GM23338 (cell line): ENCODE measurements around the gene ZFYVE21. TPM values are rescaled to one million over a fixed set of nuclear protein-coding genes. Genes with fewer than 3 reads are reported as not detected.

Source experiments
- ATAC-seq: fragments of 200-7000 bp; cut with Tn5 transposase; 3 replicates; pipeline ENCODE4 v1.9.1; 2020
- DNase-seq: peaks from one replicate; pipeline ENCODE4 v3.0.0-alpha.2; 2015; ENCODE audit warnings: low spot score
- H2AFZ ChIP-seq: fragments of 200-600 bp; sonication (generic); 2 replicates; pipeline ENCODE4 v1.8.0; 2016; ENCODE audit warnings: antibody characterized with exemption, mild to moderate bottlenecking, moderate library complexity
- H3F3A ChIP-seq: fragments of 200-600 bp; sonication (generic); replicated peaks from 2 replicates; pipeline ENCODE4 v1.8.0; 2017; ENCODE audit warnings: antibody characterized with exemption, mixed run types, low read depth
- H3K27ac ChIP-seq: fragments of 200-600 bp; sonication (generic); 2 replicates; pipeline ENCODE4 v1.6.1; 2016; ENCODE audit warnings: low read depth
- H3K27me3 ChIP-seq: fragments of 200-600 bp; sonication (generic); 2 replicates; pipeline ENCODE4 v1.8.0; 2016; ENCODE audit warnings: mild to moderate bottlenecking, mixed run types, moderate library complexity; ENCODE audit not compliant: insufficient read depth
- H3K36me3 ChIP-seq: fragments of 200-600 bp; sonication (generic); 2 replicates; pipeline ENCODE4 v1.8.0; 2016; ENCODE audit warnings: mild to moderate bottlenecking; ENCODE audit not compliant: insufficient read depth
- H3K4me1 ChIP-seq: fragments of 200-600 bp; sonication (generic); 2 replicates; pipeline ENCODE4 v1.8.0; 2016; ENCODE audit warnings: mild to moderate bottlenecking, moderate library complexity; ENCODE audit not compliant: insufficient read depth
- H3K4me2 ChIP-seq: fragments of 200-600 bp; sonication (generic); 2 replicates; pipeline ENCODE4 v1.7.1; 2017; ENCODE audit warnings: mixed run types
- H3K4me3 ChIP-seq: fragments of 200-600 bp; sonication (generic); 2 replicates; pipeline ENCODE4 v1.6.1; 2016; ENCODE audit warnings: mixed run types
- H3K79me2 ChIP-seq: fragments of 200-600 bp; sonication (generic); replicated peaks from 2 replicates; pipeline ENCODE4 v1.8.0; 2017; ENCODE audit warnings: mild to moderate bottlenecking; ENCODE audit not compliant: insufficient read depth
- H3K9me2 ChIP-seq: fragments of 200-600 bp; sonication (generic); 2 replicates; pipeline ENCODE4 v1.8.0; 2017; ENCODE audit not compliant: insufficient read depth
- H4K20me1 ChIP-seq: fragments of 200-600 bp; sonication (generic); replicated peaks from 2 replicates; pipeline ENCODE4 v1.8.0; 2017; ENCODE audit warnings: mild to moderate bottlenecking; ENCODE audit not compliant: insufficient read depth
- H3K27ac Mint-ChIP-seq: 2 replicates; pipeline ENCODE4 v1.8.0; 2020; ENCODE audit warnings: inconsistent platforms, mild to moderate bottlenecking, moderate library complexity, mixed read lengths
- H3K27me3 Mint-ChIP-seq: 3 replicates; pipeline ENCODE4 v1.8.0; 2022; ENCODE audit warnings: low read depth, mild to moderate bottlenecking, moderate library complexity, mixed read lengths, inconsistent platforms; ENCODE audit not compliant: insufficient read depth, poor library complexity
- H3K36me3 Mint-ChIP-seq: 3 replicates; pipeline ENCODE4 v1.8.0; 2021; ENCODE audit warnings: low read depth, mild to moderate bottlenecking, inconsistent platforms, moderate library complexity, mixed read lengths
- H3K4me1 Mint-ChIP-seq: 3 replicates; pipeline ENCODE4 v1.8.0; 2020; ENCODE audit warnings: mild to moderate bottlenecking, inconsistent platforms, mixed read lengths
- H3K4me3 Mint-ChIP-seq: 3 replicates; pipeline ENCODE4 v1.8.0; 2021; ENCODE audit warnings: moderate library complexity, mild to moderate bottlenecking, inconsistent platforms, mixed read lengths
- H3K9me3 Mint-ChIP-seq: 3 replicates; pipeline ENCODE4 v1.8.0; 2020; ENCODE audit warnings: moderate library complexity, mild to moderate bottlenecking, inconsistent platforms, mixed read lengths
- CREB1 ChIP-seq: fragments of 250-450 bp; sonication (Bioruptor Pico); IDR thresholded peaks from 2 replicates; pipeline ENCODE4 v1.5.0; 2020; ENCODE audit warnings: low read depth, mild to moderate bottlenecking, moderate library complexity
- CTCF ChIP-seq, 2 experiments: fragments of 200-600 bp in 1 of 2; sonication (generic) in 1 of 2; conservative IDR thresholded peaks; 2 replicates each; pipeline versions ENCODE4 v1.5.1 to v1.6.1; 2016 to 2017; ENCODE audit warnings: antibody characterized with exemption in 2 of 2, low read depth in 2 of 2, mild to moderate bottlenecking in 2 of 2, moderate library complexity in 1 of 2
- EZH2 ChIP-seq: fragments of 200-600 bp; sonication (generic); IDR thresholded peaks from one replicate; pipeline ENCODE4 v1.8.0; 2017; ENCODE audit warnings: antibody characterized with exemption, mild to moderate bottlenecking, low read depth; ENCODE audit not compliant: unreplicated experiment
- EZH2phosphoT487 ChIP-seq: fragments of 200-600 bp; sonication (generic); IDR thresholded peaks from one replicate; pipeline ENCODE4 v1.8.1; 2018; ENCODE audit warnings: antibody characterized with exemption; ENCODE audit not compliant: unreplicated experiment
- JUNB ChIP-seq: IDR thresholded peaks from one replicate; pipeline ENCODE4 v1.6.1; 2016; ENCODE audit warnings: antibody characterized with exemption; ENCODE audit not compliant: unreplicated experiment
- POLR2AphosphoS5 ChIP-seq: IDR thresholded peaks from 2 replicates; pipeline ENCODE4 v1.6.1; 2016; ENCODE audit warnings: antibody characterized with exemption, low read depth
- STAT1 ChIP-seq: IDR thresholded peaks from one replicate; pipeline ENCODE4 v1.6.1; 2016; ENCODE audit warnings: antibody characterized with exemption; ENCODE audit not compliant: unreplicated experiment
- ZNF114 ChIP-seq: fragments of 250-450 bp; sonication (Bioruptor Pico); IDR thresholded peaks from 2 replicates; pipeline ENCODE4 v1.5.0; 2020; ENCODE audit warnings: mild to moderate bottlenecking, moderate library complexity
- ZNF331 ChIP-seq: fragments of 250-450 bp; sonication (Bioruptor Pico); IDR thresholded peaks from 2 replicates; pipeline ENCODE4 v1.5.0; 2020; ENCODE audit warnings: low read depth, mild to moderate bottlenecking, moderate library complexity
- ZNF462 ChIP-seq: fragments of 250-450 bp; sonication (Bioruptor Pico); IDR thresholded peaks from 2 replicates; pipeline ENCODE4 v1.5.0; 2020; ENCODE audit warnings: mild to moderate bottlenecking, moderate library complexity
- polyA plus RNA-seq: library from polyadenylated mRNA; unstranded; fragments of >200 nt; fragmentation: Nextera tagmentation; extraction: Ambion mirVana; gene quantifications from 2 replicates; pipeline ENCODE4 v1.2.1, GENCODE V29; 2016
- total RNA-seq: library from RNA; depleted of rRNA; stranded (reverse); fragments of >200 nt; shearing (Covaris generic); gene quantifications from 2 replicates; pipeline ENCODE4 v1.2.3, GENCODE V29; 2014

ZFYVE21 gene
- total and polyA plus RNA-seq, 2 experiments from 2014 or later: 88.0 to 89.6 TPM

GRCh38 chr14:103697206-103697602, 18.4 kb upstream of the ZFYVE21 start:
- H3K27ac Mint-ChIP-seq: no peak overlapping the region
- peaks cover 39% of the 10 kb centered on the region for H3K36me3 Mint-ChIP-seq
- Histone ChIP-seq H3K4me2 (no peak overlapping the region), H3K4me1 (peaks cover 6% of the 10 kb centered on the region; the same call in 1 of the 2 replicates), H3K27me3 (no peaks in the 10 kb centered on the region), H2AFZ (no peak overlapping the region), H3K36me3 (no peaks in the 10 kb centered on the region; the same call in none of the 2 replicates), H3F3A (peaks cover 11% of the 10 kb centered on the region; the same call in 1 of the 2 replicates), H3K79me2 (0 out of 2 replicates have a peak, but pooled peaks cover 5% of the 10 kb centered on the region), H3K4me3 (no peak overlapping the region), H3K27ac (no peak overlapping the region; the same call in 1 of the 2 replicates), H3K9me2 (no peaks in the 10 kb centered on the region), H4K20me1 (peaks cover 19% of the 10 kb centered on the region)
- peaks cover 32% of the 10 kb centered on the region for H3K27me3 Mint-ChIP-seq
- H3K4me1 Mint-ChIP-seq: peaks cover 21% of the 10 kb centered on the region
- TF ChIP-seq ZNF114 (CRISPR knock-in tag) (no peak), JUNB (no peak), ZNF462 (CRISPR knock-in tag) (no peak), CREB1 (CRISPR knock-in tag) (no peak), POLR2AphosphoS5 (no peak; the same call in 1 of the 2 replicates), STAT1 (no peak), EZH2 (no peak), EZH2phosphoT487 (no peak), ZNF331 (CRISPR knock-in tag) (no peak), CTCF (conservative IDR thresholded peaks at IDR 0.05; ENCODE audit: low read depth in 2 of 2) (no peak)
- DNase-seq: no peak
- no peaks in the 10 kb centered on the region; the same call in 2 of the 3 replicates for H3K9me3 Mint-ChIP-seq
- H3K4me3 Mint-ChIP-seq: no peak overlapping the region
- no peak for ATAC-seq
